ENCODE data around the gene KRT73. TPM values are rescaled to one million over a fixed set of nuclear protein-coding genes. Genes with fewer than 3 reads are reported as not detected.

The KRT73 gene
- total RNA-seq, 1 experiment from 2014 or later: not detected

GRCh38 chr12:52659395-52659794 lies 41.0 kb upstream of the KRT73 start (continued):
- TF ChIP-seq ERG (CRISPR knock-in tag; IDR thresholded peaks at IDR 0.05): no peak
- TF ChIP-seq STAT6 (CRISPR knock-in tag; conservative IDR thresholded peaks at IDR 0.05; ENCODE audit: low read depth): no peak
- TF ChIP-seq NR2C2 (CRISPR knock-in tag; IDR thresholded peaks at IDR 0.05): no peak
- TF ChIP-seq FOXK1 (CRISPR knock-in tag; IDR thresholded peaks at IDR 0.05): no peak
- TF ChIP-seq GTF2I (CRISPR knock-in tag; conservative IDR thresholded peaks at IDR 0.05): no peak
- TF ChIP-seq NR1H2 (CRISPR knock-in tag; IDR thresholded peaks at IDR 0.05): no peak

- TF ChIP-seq CBFB (CRISPR knock-in tag; IDR thresholded peaks at IDR 0.05; ENCODE audit: low read depth) (no peak), TEAD1 (CRISPR knock-in tag; IDR thresholded peaks at IDR 0.05) (no peak), ZNF512 (CRISPR knock-in tag; IDR thresholded peaks at IDR 0.05; ENCODE audit: borderline replicate concordance) (no peak), USF2 (CRISPR knock-in tag; IDR thresholded peaks at IDR 0.05) (no peak)
- DNase-seq (ENCODE audit: low spot score) (no peak), ATAC-seq (no peak)
- Mint-ChIP-seq H3K4me1 (no peaks in the 10 kb centered on the region), H3K4me3 (no peak overlapping the region), H3K9me3 (no peaks in the 10 kb centered on the region), H3K27ac (no peak overlapping the region), H3K36me3 (no peaks in the 10 kb centered on the region), H3K27me3 (ENCODE audit: low read depth) (no peaks in the 10 kb centered on the region)
- ChIA-PET CTCF (interaction anchor here (0.8 to 0.9 kb wide), 2 partner anchors 78 to 221 kb away, joined by 3 to 5 read pairs; no protein-coding TSS in a partner anchor), POLR2A (no interaction called here)
These were observed 39.8 kb upstream of the KRT73 start for GRCh38 chr12:52658196-52658595.

GRCh38 chr12:52657250-52657902 lies 39.0 kb upstream of the KRT73 start:
- DNase-seq (ENCODE audit: low spot score): no peak
- CTCF ChIA-PET: interaction anchor here (0.8 to 1.8 kb wide), 6 partner anchors 35 to 222 kb away, joined by 3 to 6 read pairs (median 4); no protein-coding TSS in a partner anchor
- H3K27me3 Mint-ChIP-seq (ENCODE audit: low read depth): no peaks in the 10 kb centered on the region
- H3K4me3 Mint-ChIP-seq: no peak overlapping the region
- TF ChIP-seq KAT7 (CRISPR knock-in tag; IDR thresholded peaks at IDR 0.05; ENCODE audit: borderline replicate concordance): no peak
- TF ChIP-seq PRRX2 (CRISPR knock-in tag; IDR thresholded peaks at IDR 0.05): no peak
- no peak for TF ChIP-seq MLX (CRISPR knock-in tag; IDR thresholded peaks at IDR 0.05)
- no peak for TF ChIP-seq OVOL2 (CRISPR knock-in tag; IDR thresholded peaks at IDR 0.05; ENCODE audit: borderline replicate concordance)
- TF ChIP-seq MYBL2 (CRISPR knock-in tag; IDR thresholded peaks at IDR 0.05): no peak
- TF ChIP-seq ESRRA (CRISPR knock-in tag; IDR thresholded peaks at IDR 0.05; ENCODE audit: borderline replicate concordance): no peak
- TF ChIP-seq NFYB (CRISPR knock-in tag; conservative IDR thresholded peaks at IDR 0.05; ENCODE audit: low read depth): no peak
- TF ChIP-seq NFE2L1 (CRISPR knock-in tag; IDR thresholded peaks at IDR 0.05): no peak
- TF ChIP-seq AR (CRISPR knock-in tag; IDR thresholded peaks at IDR 0.05): no peak
- H3K4me1 Mint-ChIP-seq: no peaks in the 10 kb centered on the region
- no peak overlapping the region for H3K27ac Mint-ChIP-seq
- no peak for ATAC-seq
- no peaks in the 10 kb centered on the region for H3K36me3 Mint-ChIP-seq
- peaks cover 4% of the 10 kb centered on the region for H3K9me3 Mint-ChIP-seq
- POLR2A ChIA-PET: no interaction called here
